GM12873 (cell line): ENCODE measurements around the gene MOGAT3.

Experiments
- CTCF ChIP-seq: IDR thresholded peaks from 2 replicates; pipeline ENCODE4 v1.5.1; 2012; ENCODE audit warnings: low read depth, mild to moderate bottlenecking, moderate library complexity, low read length, control low read depth; ENCODE audit not compliant: insufficient read depth; ENCODE audit errors: missing control alignments

Gene MOGAT3

GRCh38 chr7:101165075-101165957, 35.5 kb downstream of the MOGAT3 start, which contains the start of gene VGF:
Gene VGF, minus strand, starts transcription at chr7:101165569. Its CDS starts 726 bp downstream, at chr7:101164843.
- TF ChIP-seq CTCF = no peak

- TF ChIP-seq CTCF = no peak
These were observed 36.6 kb downstream of the MOGAT3 start for GRCh38 chr7:101164071-101164840.

- TF ChIP-seq CTCF = no peak
These were observed 37.4 kb downstream of the MOGAT3 start for GRCh38 chr7:101163279-101164070.

GRCh38 chr7:101162551-101163278, 38.1 kb downstream of the MOGAT3 start:
- no peak for TF ChIP-seq CTCF

GRCh38 chr7:101161692-101162471, 39.0 kb downstream of the MOGAT3 start:
- TF ChIP-seq CTCF = no peak

- TF ChIP-seq CTCF = no peak
These were observed 39.9 kb downstream of the MOGAT3 start for GRCh38 chr7:101160910-101161309.
